Measurements from ENCODE around the gene P2RY13. TPM values are rescaled to one million over a fixed set of nuclear protein-coding genes. Genes with fewer than 3 reads are reported as not detected.

P2RY13 gene
- 1 to 10 TPM in 3 of 4 donors, under 1 TPM in 1; 0.53 to 2.7 (median 1.5) TPM for polyA plus RNA-seq (ENCODE audit: insufficient read length in 4 of 4)

DNA sequence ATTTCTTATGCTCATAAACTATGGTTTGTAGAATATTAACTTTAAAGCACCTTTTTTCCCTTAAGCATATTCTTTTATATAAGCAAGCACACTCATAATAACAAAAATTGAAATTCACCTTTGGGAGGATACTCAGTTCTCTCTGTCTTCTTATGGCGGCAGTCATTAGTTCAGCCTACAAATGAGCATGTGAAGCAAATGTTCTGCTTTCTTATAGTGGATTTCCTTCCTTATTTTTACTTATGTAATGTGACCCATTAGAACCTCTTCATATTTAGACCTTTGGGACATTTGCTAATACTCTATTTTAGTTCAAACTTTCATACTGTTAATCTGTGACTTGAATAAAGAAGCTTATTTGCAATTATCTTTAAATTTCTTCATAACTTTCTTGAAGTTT, at the start of gene P2RY13:
TSS of gene P2RY13 (minus strand) at position 187 of the 400 bp plus-strand sequence. CDS start at position 166, 21 bp downstream.
- no peak for DNase-seq (ENCODE audit: low read depth in 4 of 4, low spot score in 3 of 4)

DNA sequence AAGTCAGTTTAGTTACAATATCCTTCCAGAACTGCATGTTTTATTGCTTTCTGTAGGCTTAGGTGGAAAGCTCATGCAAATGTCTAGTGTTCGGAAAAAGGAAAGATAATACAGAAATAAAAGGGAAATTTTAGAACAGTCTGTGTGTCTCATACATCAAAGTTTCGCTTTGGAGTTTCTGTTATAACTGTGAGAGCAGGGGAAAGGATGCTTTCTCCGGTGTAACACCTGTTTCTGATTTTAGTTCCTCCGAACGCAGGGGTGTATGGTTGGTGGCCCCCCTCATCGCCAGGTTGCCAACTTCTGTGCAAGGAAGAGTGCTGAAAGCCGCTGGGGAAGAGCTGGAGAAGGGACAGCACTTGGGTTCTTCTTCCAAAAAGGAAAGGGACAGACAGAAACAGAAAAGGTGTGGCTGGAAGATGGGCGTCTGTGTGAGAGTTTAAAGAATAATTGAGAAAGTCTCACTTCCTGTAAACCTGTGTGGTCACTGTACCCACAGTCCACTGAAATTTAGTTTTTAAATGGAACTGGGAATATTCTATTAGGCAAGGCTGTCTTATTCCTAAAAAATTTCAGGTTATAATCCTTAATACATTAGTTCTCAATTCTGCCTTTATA, 48.5 kb upstream of the P2RY13 start:
- no peak for DNase-seq (ENCODE audit: low read depth in 4 of 4, low spot score in 3 of 4)

DNA sequence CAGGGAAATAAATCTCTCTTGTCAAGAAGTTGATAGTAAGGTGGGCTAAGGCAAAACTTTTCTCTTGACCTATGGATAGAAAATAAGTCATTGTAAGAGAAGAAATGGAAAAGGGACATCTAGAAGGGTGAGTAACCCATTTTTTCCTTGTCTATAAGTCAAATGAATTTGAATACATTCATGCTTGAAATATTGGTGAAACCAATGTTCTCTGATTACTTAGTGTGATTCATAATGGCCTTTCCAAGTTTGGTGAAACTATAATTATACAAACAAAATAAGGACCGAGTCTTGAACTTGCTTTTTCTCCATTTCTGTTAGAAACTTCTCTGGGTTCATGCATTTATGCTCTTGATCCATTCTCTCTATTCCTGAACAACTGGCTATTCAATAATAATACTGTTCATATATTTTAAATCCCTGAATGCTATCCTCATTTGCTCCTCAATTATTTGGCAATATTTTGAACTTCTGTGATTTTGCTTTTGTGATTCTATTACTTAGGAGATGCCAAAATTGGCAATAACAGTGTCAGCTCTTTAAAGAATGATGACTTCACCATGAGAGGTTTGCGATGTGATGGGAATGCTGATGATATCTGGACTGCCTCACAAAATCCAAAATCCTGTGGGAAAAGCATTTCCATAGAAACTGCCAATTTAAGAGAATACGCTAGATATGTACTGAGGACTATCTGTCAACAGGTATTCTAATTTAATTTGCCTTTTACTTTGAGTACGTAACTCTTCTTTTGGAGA, 42.9 kb upstream of the P2RY13 start:
- DNase-seq (ENCODE audit: low read depth in 4 of 4, low spot score in 3 of 4), result no peak

- DNase-seq (ENCODE audit: low read depth in 4 of 4, low spot score in 3 of 4), result no peak
These were observed 42.2 kb upstream of the P2RY13 start for GRCh38 chr3:151371526-151371925.

GRCh38 chr3:151367448-151367847, 38.1 kb upstream of the P2RY13 start:
- no peak for DNase-seq (ENCODE audit: low read depth in 4 of 4, low spot score in 3 of 4)

- DNase-seq (ENCODE audit: low read depth in 4 of 4, low spot score in 3 of 4), result no peak
These were observed 37.6 kb upstream of the P2RY13 start for GRCh38 chr3:151366993-151367392.

- DNase-seq (ENCODE audit: low read depth in 4 of 4, low spot score in 3 of 4), result no peak
These were observed 33.4 kb upstream of the P2RY13 start for GRCh38 chr3:151362751-151363174.

GRCh38 chr3:151357463-151357850, 28.1 kb upstream of the P2RY13 start:
- DNase-seq (ENCODE audit: low read depth in 4 of 4, low spot score in 3 of 4), result no peak

DNA sequence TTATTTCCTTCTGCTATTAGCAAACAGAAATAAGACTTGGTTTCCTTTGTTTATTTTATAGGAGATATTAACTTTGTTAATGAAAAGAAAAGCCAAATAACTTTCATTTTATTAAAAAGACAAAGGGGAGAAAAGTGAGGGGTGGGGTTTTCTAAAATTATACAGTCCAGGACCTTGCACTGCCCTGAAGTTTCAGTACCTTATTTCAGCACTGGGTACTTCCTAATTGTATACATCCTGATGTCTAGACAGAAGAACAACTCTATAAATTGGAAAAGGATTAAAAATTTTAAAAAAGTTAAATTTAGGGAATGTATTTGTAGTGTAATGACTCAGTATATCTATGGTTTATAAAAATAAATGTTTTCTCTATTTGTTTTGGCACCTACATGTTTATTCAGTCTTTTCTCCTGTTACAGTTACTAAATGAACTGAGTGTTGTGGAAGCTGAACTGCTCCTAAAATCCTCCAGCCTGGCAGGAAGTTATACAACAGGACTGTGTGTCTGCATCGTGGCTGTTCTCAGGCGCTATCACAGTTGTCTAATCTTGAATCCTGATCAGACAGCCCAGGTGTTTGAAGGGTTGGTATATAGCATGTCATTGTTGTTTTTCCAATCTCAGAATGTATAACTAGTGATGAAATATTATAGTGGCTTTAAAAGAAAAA, 27.6 kb upstream of the P2RY13 start:
- no peak for DNase-seq (ENCODE audit: low read depth in 4 of 4, low spot score in 3 of 4)

DNA sequence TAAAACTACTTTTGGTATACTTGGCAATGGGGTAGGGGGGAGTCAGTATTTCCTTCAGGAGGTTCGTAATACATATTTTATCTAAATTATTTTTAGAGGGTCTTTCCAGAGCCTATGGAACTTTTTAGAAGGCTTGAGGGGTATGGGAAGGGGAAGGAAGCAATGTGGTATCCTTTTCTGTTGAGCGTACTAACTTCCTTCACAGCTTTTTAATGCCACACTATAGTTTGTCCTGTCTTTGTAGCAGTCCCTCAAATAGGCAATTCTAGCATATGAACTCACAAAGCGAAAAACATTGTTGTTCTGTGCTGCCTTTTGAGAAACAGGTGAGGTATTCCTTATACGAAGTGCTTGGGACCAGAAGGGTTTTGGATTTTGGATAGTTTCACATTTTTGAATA, 22.3 kb upstream of the P2RY13 start:
- DNase-seq (ENCODE audit: low read depth in 4 of 4, low spot score in 3 of 4), result no peak

DNA sequence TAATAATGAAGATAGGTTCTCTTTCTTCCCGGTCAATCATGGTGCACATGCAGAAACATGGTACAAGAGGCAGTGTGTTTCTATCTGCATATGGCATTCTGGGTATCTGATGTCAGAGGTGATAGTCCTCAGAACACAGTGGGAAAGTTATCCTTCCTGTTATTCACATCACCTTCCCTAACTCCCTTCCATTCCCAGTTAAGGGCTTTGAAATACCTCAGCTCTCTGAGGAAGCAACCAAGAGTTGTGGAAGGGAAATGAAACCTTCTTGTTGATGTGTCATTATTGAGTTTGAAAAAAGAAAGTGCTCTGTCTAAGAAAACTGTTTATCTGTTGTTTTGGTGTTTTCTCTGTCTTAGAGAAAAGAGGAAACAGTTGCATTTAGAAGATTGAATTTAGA, 21.9 kb upstream of the P2RY13 start:
- no peak for DNase-seq (ENCODE audit: low read depth in 4 of 4, low spot score in 3 of 4)

GRCh38 chr3:151350656-151351055, 21.3 kb upstream of the P2RY13 start:
- no peak for DNase-seq (ENCODE audit: low read depth in 4 of 4, low spot score in 3 of 4)

GRCh38 chr3:151347432-151347831, 18.1 kb upstream of the P2RY13 start:
- no peak for DNase-seq (ENCODE audit: low read depth in 4 of 4, low spot score in 3 of 4)

- no peak for DNase-seq (ENCODE audit: low read depth in 4 of 4, low spot score in 3 of 4)
These were observed 16.9 kb upstream of the P2RY13 start for GRCh38 chr3:151346292-151346691.

DNA sequence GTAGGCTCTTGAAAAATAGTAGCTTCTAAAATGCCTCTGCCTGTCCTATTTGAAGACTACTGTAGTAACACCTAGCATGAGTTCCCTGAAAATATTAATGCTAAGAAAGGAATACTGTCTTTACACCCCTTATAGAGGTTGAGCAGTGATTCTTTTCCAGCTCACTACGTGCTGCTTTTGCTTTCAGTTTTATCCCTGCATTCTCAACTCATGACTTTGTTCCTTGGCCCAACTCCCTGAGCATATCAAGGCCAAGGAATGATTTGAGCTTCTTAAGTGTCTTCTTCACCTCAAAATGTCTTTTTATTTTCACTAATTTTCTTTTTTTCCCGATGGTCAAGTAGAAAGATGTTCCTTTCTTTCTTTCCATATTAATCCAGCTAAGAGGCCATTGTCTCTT, 16.5 kb upstream of the P2RY13 start:
- DNase-seq (ENCODE audit: low read depth in 4 of 4, low spot score in 3 of 4), result no peak

- DNase-seq (ENCODE audit: low read depth in 4 of 4, low spot score in 3 of 4), result no peak
These were observed 2.3 kb upstream of the P2RY13 start for GRCh38 chr3:151331696-151332095.

GRCh38 chr3:151330899-151331298, 1.6 kb upstream of the P2RY13 start:
- DNase-seq (ENCODE audit: low read depth in 4 of 4, low spot score in 3 of 4), result no peak

DNA sequence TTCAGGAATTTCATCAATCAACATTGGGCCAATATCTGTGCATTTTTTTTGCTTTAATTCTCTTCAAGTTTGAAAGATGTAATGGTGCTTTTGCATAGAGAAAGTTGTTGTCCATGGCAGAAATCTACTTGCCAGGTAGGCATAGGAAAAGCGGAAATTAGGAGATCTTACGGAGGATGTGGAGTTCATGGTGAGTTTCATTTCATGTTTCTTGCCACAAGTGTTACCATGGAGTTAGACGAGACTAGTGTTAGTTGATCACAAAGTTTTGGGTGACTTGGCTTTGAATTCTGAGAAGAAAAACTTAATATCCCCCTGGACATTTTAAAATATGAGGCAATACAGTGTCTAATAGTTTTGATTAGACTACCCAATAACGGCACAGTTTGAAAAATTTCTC, 1.0 kb upstream of the P2RY13 start:
- DNase-seq (ENCODE audit: low read depth in 4 of 4, low spot score in 3 of 4), result no peak

DNA sequence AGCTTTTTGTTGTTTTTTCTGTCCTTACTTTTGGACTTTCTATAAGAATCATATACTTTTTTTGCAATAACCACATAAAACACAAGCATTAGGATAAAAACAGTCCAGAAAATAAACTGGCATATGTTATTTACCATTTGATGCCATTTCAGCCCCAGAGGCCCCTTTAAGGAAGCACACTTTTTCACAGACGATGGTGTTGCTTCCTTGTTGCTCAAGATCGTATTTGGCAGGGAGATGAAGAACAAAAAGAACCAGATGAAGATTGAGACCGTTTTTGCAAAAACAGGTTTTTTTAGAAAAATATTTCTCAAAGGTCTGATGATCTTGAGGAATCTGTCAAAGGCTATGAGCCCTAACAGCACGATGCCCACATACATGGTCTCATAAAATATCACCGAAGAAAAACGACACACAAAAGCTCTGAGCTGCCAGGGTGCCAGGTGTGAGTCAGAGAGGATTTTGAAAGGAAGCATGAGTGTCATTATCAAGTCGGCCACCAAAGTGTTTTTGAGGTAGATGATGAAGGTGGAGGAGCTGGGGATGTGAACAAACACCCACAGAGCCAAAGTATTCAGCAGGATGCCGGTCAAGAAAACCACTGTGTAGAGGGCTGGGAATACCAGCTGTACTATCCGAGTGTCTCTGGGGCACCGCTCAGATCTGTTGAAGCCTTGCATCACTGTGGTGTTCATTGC, 902 bp downstream of the P2RY13 start:
- no peak for DNase-seq (ENCODE audit: low read depth in 4 of 4, low spot score in 3 of 4)

GRCh38 chr3:151327571-151328198, 1.7 kb downstream of the P2RY13 start:
- no peak for DNase-seq (ENCODE audit: low read depth in 4 of 4, low spot score in 3 of 4)

GRCh38 chr3:151322511-151322910, 6.8 kb downstream of the P2RY13 start:
- DNase-seq (ENCODE audit: low read depth in 4 of 4, low spot score in 3 of 4), result no peak

All from left renal pelvis (tissue), 4 donors.